Thyroid gland (tissue), 4 donors: ENCODE data around the gene RNF217. TPM values are rescaled to one million over a fixed set of nuclear protein-coding genes. Genes with fewer than 3 reads are reported as not detected.

Source experiments
- DNase-seq, 2 donors: peaks; one replicate each; pipeline ENCODE4 v3.0.0-alpha.2; 2019
- H3K27ac ChIP-seq, 3 donors: fragments of 200-600 bp; sonication (generic); 1 replicate in 2 of 3; 2 replicates in 1 of 3; pipeline ENCODE4 v1.5.1; 2016 to 2019; ENCODE audit warnings: mild to moderate bottlenecking in 1 of 3, moderate library complexity in 1 of 3
- H3K27me3 ChIP-seq: fragments of 200-600 bp; sonication (generic); one replicate; pipeline ENCODE4 v1.5.1; 2019
- H3K36me3 ChIP-seq, 2 donors: fragments of 200-600 bp; sonication (generic); one replicate each; pipeline ENCODE4 v1.5.1; 2016 to 2019
- H3K4me1 ChIP-seq, 2 donors: fragments of 200-600 bp; sonication (generic); one replicate each; pipeline ENCODE4 v1.5.1; 2017 to 2019
- H3K4me3 ChIP-seq, 3 donors: fragments of 200-600 bp; sonication (generic); replicated peaks in 1 of 3; 1 replicate in 2 of 3; 2 replicates in 1 of 3; pipeline ENCODE4 v1.5.1; 2016; ENCODE audit warnings: mild to moderate bottlenecking in 1 of 3
- H3K9me3 ChIP-seq: fragments of 200-600 bp; sonication (generic); one replicate; pipeline ENCODE4 v1.5.1; 2017
- CTCF ChIP-seq, 6 experiments: fragments of 200-600 bp in 3 of 6; fragments of 450-650 bp in 3 of 6; sonication (generic) in 3 of 6; IDR thresholded peaks; one replicate each; pipeline ENCODE4 v1.5.1; 2016 to 2019; ENCODE audit warnings: antibody characterized with exemption in 6 of 6, mild to moderate bottlenecking in 2 of 6, inconsistent platforms in 1 of 6, moderate library complexity in 1 of 6
- POLR2A ChIP-seq, 2 donors: fragments of 450-650 bp; IDR thresholded peaks; one replicate each; pipeline ENCODE4 v1.6.1; 2017; ENCODE audit warnings: antibody characterized with exemption in 2 of 2, mild to moderate bottlenecking in 2 of 2, moderate library complexity in 1 of 2
- WGBS, 2 donors: methylation state at CpG; one replicate each; pipeline ENCODE4 v1.1.5; 2017; 5-methylcytosine and 5-hydroxymethylcytosine counted together
- intact Hi-C: fragments of 100-400 bp; cut with DNase I; formaldehyde crosslinking; loops from one replicate; pipeline ENCODE4 v1.15.1; 2023
- total RNA-seq, 4 donors: library from RNA; depleted of rRNA; stranded (reverse); fragments of >200 nt; gene quantifications; one replicate each; pipeline ENCODE4 v1.2.3, GENCODE V29; 2016

RNF217 gene
- total RNA-seq, 4 donors from 2014 or later, result 29.0 to 53.7 (median 31.0) TPM

DNA sequence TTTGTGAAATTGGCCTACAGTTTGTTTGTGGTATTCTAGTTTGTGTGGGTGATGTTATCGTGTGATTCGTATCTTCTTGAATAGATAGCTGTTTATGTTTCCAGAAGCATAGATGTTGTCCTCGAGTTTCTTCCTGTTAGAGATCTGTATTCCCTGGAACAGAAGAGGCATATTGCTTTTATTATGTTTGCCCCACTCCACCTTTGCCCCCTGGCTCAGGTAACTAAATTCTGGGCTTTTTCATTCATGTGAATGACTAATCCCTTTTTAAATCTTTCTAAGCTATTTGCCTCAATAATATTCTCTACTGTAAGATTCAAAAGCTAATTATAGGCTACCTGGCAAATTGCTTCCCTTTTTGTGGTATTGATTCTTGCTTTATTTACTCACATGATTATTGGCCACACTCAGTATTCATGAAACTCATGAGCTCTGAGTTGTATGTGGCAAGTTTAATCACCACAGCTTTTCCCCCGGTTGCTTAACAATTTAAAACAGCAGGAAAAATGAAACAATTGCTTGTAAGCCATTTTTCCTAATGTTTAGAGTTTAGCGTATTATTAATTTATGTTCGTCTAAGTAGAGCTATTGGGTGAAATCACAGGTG, 12.6 kb downstream of the RNF217 start:
- peaks cover 8 to 11% of the 10 kb centered on the region in 2 donors for H3K36me3 ChIP-seq
- intact Hi-C loops, result no loop called here
- no peak overlapping the region for H3K27ac ChIP-seq
- no peaks in the 10 kb centered on the region for H3K9me3 ChIP-seq
- DNase-seq, result no peak
- peaks cover 0 to 6% of the 10 kb centered on the region in 2 donors for H3K4me1 ChIP-seq
- no peak for TF ChIP-seq POLR2A (IDR thresholded peaks at IDR 0.05)
- no peak overlapping the region for H3K4me3 ChIP-seq
- WGBS, 2 donors, result 90 to 95% methylated on average over 6 of the region's 6 CpGs
- H3K27me3 ChIP-seq, result no peaks in the 10 kb centered on the region

DNA sequence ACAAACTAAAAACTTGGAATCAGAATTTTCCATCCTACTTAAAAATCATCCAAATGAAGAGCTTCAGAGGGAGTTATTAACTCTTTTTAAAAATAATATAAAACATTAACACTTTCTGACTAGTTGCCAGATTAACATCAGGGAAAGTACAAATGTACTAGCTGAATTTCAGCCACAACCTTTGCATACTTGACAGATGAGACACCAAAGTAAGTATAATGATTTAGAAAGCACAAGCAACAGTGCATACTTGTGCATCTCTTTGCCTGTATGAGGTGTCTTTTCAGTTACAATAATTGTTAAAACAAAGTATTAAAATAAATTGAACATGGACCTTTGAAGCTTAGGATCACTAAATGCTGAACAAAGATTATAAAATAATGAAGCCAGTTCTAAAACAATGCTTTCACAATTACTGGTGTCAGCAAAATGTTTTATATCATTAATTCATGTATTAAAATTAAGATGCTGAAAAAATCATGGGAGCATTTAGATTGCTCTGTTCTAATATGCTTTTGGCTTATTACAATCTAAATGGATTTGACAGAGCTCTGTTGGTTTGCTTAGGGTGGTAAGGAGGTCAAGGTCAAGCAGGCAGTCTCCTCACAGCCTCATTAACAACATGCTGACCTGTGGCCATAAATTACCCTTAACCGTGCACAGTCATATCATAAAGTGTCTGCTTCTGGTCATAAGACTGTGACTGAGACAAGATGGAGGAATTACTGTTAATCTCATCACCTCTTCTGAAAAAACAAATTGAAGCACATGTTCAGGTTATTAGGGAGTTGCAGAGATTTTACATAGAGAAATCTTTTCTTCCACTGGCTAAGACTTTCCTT, 15.1 kb downstream of the RNF217 start:
- Histone ChIP-seq H3K27ac (no peak overlapping the region), H3K4me1 (peaks cover 0 to 6% of the 10 kb centered on the region in 2 donors), H3K4me3 (no peak overlapping the region), H3K27me3 (no peaks in the 10 kb centered on the region), H3K36me3 (peaks cover 8 to 11% of the 10 kb centered on the region in 2 donors), H3K9me3 (no peaks in the 10 kb centered on the region)
- intact Hi-C loops, result no loop called here
- no peak for TF ChIP-seq CTCF (IDR thresholded peaks at IDR 0.05)
- TF ChIP-seq POLR2A (IDR thresholded peaks at IDR 0.05), result no peak
- DNase-seq, result no peak
- 94 to 100% methylated on average over 1 of the region's 1 CpG for WGBS, 2 donors

DNA sequence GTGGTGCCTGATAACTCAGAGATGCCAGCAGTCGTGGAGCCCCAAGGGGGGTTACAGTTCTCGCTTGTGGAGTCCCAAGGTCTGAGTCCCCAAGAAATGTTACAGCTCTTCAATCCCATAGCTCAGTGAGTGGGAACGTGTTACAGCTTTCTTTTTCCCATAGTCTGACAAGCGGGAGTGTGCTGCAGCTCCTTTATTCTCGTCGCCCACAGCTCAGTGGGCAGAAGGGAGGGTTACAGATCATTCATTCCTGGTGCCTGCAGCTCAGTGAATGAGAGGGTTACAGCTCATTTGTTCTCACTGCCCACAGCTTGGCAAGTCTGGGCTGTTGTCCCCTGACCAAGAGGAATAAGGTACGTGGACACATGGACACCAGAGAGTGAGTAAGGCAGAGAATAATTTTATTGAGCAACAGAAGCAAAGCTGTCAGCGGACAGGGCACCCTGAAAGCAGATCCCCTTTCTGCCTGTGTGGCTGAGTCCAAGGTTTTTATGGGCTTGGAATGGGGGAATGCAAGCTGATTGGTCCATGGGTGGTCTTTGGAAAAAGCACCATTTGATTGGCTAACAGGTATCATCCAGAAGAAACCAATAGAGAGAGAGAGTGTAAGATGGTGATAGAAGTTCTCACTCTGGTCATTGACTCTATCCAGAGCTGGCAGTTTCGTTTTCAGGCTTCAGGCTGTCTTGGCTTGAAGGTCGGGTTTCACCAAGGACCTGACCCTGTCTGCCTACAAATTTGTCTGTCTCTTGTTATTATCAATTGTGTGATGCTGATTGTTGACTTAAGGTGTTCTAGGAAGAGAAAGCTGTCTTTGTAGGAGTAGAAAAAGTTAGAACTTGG, 16.4 kb downstream of the RNF217 start:
- DNase-seq, result no peak
- Histone ChIP-seq H3K36me3 (peaks cover 8 to 11% of the 10 kb centered on the region in 2 donors), H3K9me3 (no peaks in the 10 kb centered on the region), H3K4me3 (no peak overlapping the region), H3K27me3 (no peaks in the 10 kb centered on the region), H3K4me1 (peaks cover 0 to 6% of the 10 kb centered on the region in 2 donors), H3K27ac (no peak overlapping the region)
- TF ChIP-seq POLR2A (IDR thresholded peaks at IDR 0.05) (no peak), CTCF (IDR thresholded peaks at IDR 0.05) (no peak)
- intact Hi-C loops, result no loop called here
- 95 to 97% methylated on average over 10 of the region's 10 CpGs for WGBS, 2 donors

GRCh38 chr6:124979294-124979678, 17.0 kb downstream of the RNF217 start:
- Histone ChIP-seq H3K36me3 (peaks cover 8 to 11% of the 10 kb centered on the region in 2 donors), H3K9me3 (no peaks in the 10 kb centered on the region), H3K4me3 (no peak overlapping the region), H3K27me3 (no peaks in the 10 kb centered on the region), H3K27ac (no peak overlapping the region), H3K4me1 (peaks cover 4 to 6% of the 10 kb centered on the region in 2 donors)
- TF ChIP-seq CTCF (IDR thresholded peaks at IDR 0.05) (no peak), POLR2A (IDR thresholded peaks at IDR 0.05) (no peak)
- intact Hi-C loops, result no loop called here
- no peak for DNase-seq
- 95 to 99% methylated on average over 4 of the region's 4 CpGs for WGBS, 2 donors

- TF ChIP-seq POLR2A (IDR thresholded peaks at IDR 0.05), result no peak
- TF ChIP-seq CTCF (IDR thresholded peaks at IDR 0.05), result no peak
- Histone ChIP-seq H3K27me3 (no peaks in the 10 kb centered on the region), H3K27ac (no peak overlapping the region), H3K4me3 (no peak overlapping the region), H3K36me3 (peaks cover 8 to 11% of the 10 kb centered on the region in 2 donors), H3K9me3 (no peaks in the 10 kb centered on the region), H3K4me1 (peaks cover 3 to 20% of the 10 kb centered on the region in 2 donors)
- intact Hi-C loops, result no loop called here
- DNase-seq, result no peak
Observed at GRCh38 chr6:124982669-124983068, 20.4 kb downstream of the RNF217 start.
